ENCODE results near the gene SLC8A1.
A peak's percentile ranks its signal among the peaks of the same experiment; 100 is the strongest.

Gene SLC8A1

GRCh38 chr2:40225670-40226210 is 226.2 kb downstream of the SLC8A1 start:
- H3K9ac ChIP-seq (ENCODE audit: insufficient read length) = no peak overlapping the region
- H3K36me3 ChIP-seq (ENCODE audit: insufficient read depth, low read length) = no peaks in the 10 kb centered on the region
- no peak overlapping the region for H3K27ac ChIP-seq
- no peak overlapping the region for H3K4me3 ChIP-seq
- DNase-seq (ENCODE audit: low read depth, low spot score) = no peak
- H3K9me3 ChIP-seq (ENCODE audit: low read depth, low read length) = no peaks in the 10 kb centered on the region
- TF ChIP-seq POLR2AphosphoS5 (IDR thresholded peaks at IDR 0.05; ENCODE audit: borderline replicate concordance, low read depth, low read length) = no peak
- no peak for TF ChIP-seq EZH2 (IDR thresholded peaks at IDR 0.05)
- no peak for TF ChIP-seq FOXP2 (optimal IDR thresholded peaks at IDR 0.05; ENCODE audit: control extremely low read depth, extremely low read length, insufficient read depth)

GRCh38 chr2:40224318-40224717 is 227.6 kb downstream of the SLC8A1 start:
- Histone ChIP-seq H3K27ac (no peak overlapping the region), H3K4me3 (no peak overlapping the region), H3K36me3 (ENCODE audit: insufficient read depth, low read length) (no peaks in the 10 kb centered on the region), H3K9ac (ENCODE audit: insufficient read length) (no peak overlapping the region), H3K9me3 (ENCODE audit: low read depth, low read length) (no peaks in the 10 kb centered on the region)
- no peak for DNase-seq (ENCODE audit: low read depth, low spot score)
- no peak for TF ChIP-seq POLR2AphosphoS5 (IDR thresholded peaks at IDR 0.05; ENCODE audit: borderline replicate concordance, low read depth, low read length)
- no peak for TF ChIP-seq FOXP2 (optimal IDR thresholded peaks at IDR 0.05; ENCODE audit: control extremely low read depth, extremely low read length, insufficient read depth)
- TF ChIP-seq EZH2 (IDR thresholded peaks at IDR 0.05) = no peak

GRCh38 chr2:40220177-40220925 is 231.5 kb downstream of the SLC8A1 start:
- Histone ChIP-seq H3K27ac (peak overlapping the region; percentile 96; the same call in 1 of the 2 replicates), H3K9ac (ENCODE audit: insufficient read length) (no peak overlapping the region), H3K36me3 (ENCODE audit: insufficient read depth, low read length) (no peaks in the 10 kb centered on the region), H3K4me3 (no peak overlapping the region), H3K9me3 (ENCODE audit: low read depth, low read length) (no peaks in the 10 kb centered on the region)
- no peak for DNase-seq (ENCODE audit: low read depth, low spot score)
- TF ChIP-seq EZH2 (IDR thresholded peaks at IDR 0.05) = no peak
- no peak for TF ChIP-seq POLR2AphosphoS5 (IDR thresholded peaks at IDR 0.05; ENCODE audit: borderline replicate concordance, low read depth, low read length)
- TF ChIP-seq FOXP2 (optimal IDR thresholded peaks at IDR 0.05; ENCODE audit: control extremely low read depth, extremely low read length, insufficient read depth) = no peak

- no peaks in the 10 kb centered on the region for H3K9me3 ChIP-seq (ENCODE audit: low read depth, low read length)
- no peak for TF ChIP-seq FOXP2 (optimal IDR thresholded peaks at IDR 0.05; ENCODE audit: control extremely low read depth, extremely low read length, insufficient read depth)
- no peak for TF ChIP-seq EZH2 (IDR thresholded peaks at IDR 0.05)
- TF ChIP-seq POLR2AphosphoS5 (IDR thresholded peaks at IDR 0.05; ENCODE audit: borderline replicate concordance, low read depth, low read length) = no peak
- H3K9ac ChIP-seq (ENCODE audit: insufficient read length) = peak overlapping the region; percentile 53
- no peak for DNase-seq (ENCODE audit: low read depth, low spot score)
- H3K27ac ChIP-seq = peak overlapping the region; percentile 96
- peak overlapping the region; percentile 69 for H3K4me3 ChIP-seq
- no peaks in the 10 kb centered on the region for H3K36me3 ChIP-seq (ENCODE audit: insufficient read depth, low read length)
Measured at GRCh38 chr2:40219141-40219540, 232.7 kb downstream of the SLC8A1 start.

- Histone ChIP-seq H3K36me3 (ENCODE audit: insufficient read depth, low read length) (no peaks in the 10 kb centered on the region), H3K9me3 (ENCODE audit: low read depth, low read length) (no peaks in the 10 kb centered on the region), H3K9ac (ENCODE audit: insufficient read length) (peak overlapping the region; percentile 53), H3K4me3 (peak overlapping the region; percentile 69), H3K27ac (peak overlapping the region; percentile 96)
- no peak for TF ChIP-seq EZH2 (IDR thresholded peaks at IDR 0.05)
- TF ChIP-seq POLR2AphosphoS5 (IDR thresholded peaks at IDR 0.05; ENCODE audit: borderline replicate concordance, low read depth, low read length) = peak; percentile 63; the same call in 1 of the 2 replicates
- peak; percentile 95 for DNase-seq (ENCODE audit: low read depth, low spot score)
Measured at GRCh38 chr2:40218679-40219078, 233.2 kb downstream of the SLC8A1 start.

GRCh38 chr2:40213619-40214018 is 238.3 kb downstream of the SLC8A1 start:
- H3K9me3 ChIP-seq (ENCODE audit: low read depth, low read length) = no peaks in the 10 kb centered on the region
- H3K36me3 ChIP-seq (ENCODE audit: insufficient read depth, low read length) = no peaks in the 10 kb centered on the region
- no peak overlapping the region for H3K9ac ChIP-seq (ENCODE audit: insufficient read length)
- no peak overlapping the region for H3K27ac ChIP-seq
- no peak for DNase-seq (ENCODE audit: low read depth, low spot score)
- H3K4me3 ChIP-seq = no peak overlapping the region
- TF ChIP-seq EZH2 (IDR thresholded peaks at IDR 0.05) (no peak), POLR2AphosphoS5 (IDR thresholded peaks at IDR 0.05; ENCODE audit: borderline replicate concordance, low read depth, low read length) (no peak), FOXP2 (optimal IDR thresholded peaks at IDR 0.05; ENCODE audit: control extremely low read depth, extremely low read length, insufficient read depth) (no peak)

GRCh38 chr2:40213071-40213470 is 238.8 kb downstream of the SLC8A1 start:
- TF ChIP-seq EZH2 (IDR thresholded peaks at IDR 0.05) = no peak
- TF ChIP-seq FOXP2 (optimal IDR thresholded peaks at IDR 0.05; ENCODE audit: control extremely low read depth, extremely low read length, insufficient read depth) = no peak
- TF ChIP-seq POLR2AphosphoS5 (IDR thresholded peaks at IDR 0.05; ENCODE audit: borderline replicate concordance, low read depth, low read length) = no peak
- H3K36me3 ChIP-seq (ENCODE audit: insufficient read depth, low read length) = no peaks in the 10 kb centered on the region
- no peak for DNase-seq (ENCODE audit: low read depth, low spot score)
- no peak overlapping the region for H3K9ac ChIP-seq (ENCODE audit: insufficient read length)
- no peak overlapping the region for H3K4me3 ChIP-seq
- H3K9me3 ChIP-seq (ENCODE audit: low read depth, low read length) = no peaks in the 10 kb centered on the region
- H3K27ac ChIP-seq = no peak overlapping the region

- Histone ChIP-seq H3K9me3 (ENCODE audit: low read depth, low read length) (no peaks in the 10 kb centered on the region), H3K9ac (ENCODE audit: insufficient read length) (no peak overlapping the region), H3K36me3 (ENCODE audit: insufficient read depth, low read length) (no peaks in the 10 kb centered on the region), H3K4me3 (no peak overlapping the region), H3K27ac (no peak overlapping the region)
- TF ChIP-seq FOXP2 (optimal IDR thresholded peaks at IDR 0.05; ENCODE audit: control extremely low read depth, extremely low read length, insufficient read depth) = no peak
- TF ChIP-seq POLR2AphosphoS5 (IDR thresholded peaks at IDR 0.05; ENCODE audit: borderline replicate concordance, low read depth, low read length) = no peak
- TF ChIP-seq EZH2 (IDR thresholded peaks at IDR 0.05) = no peak
- DNase-seq (ENCODE audit: low read depth, low spot score) = no peak
Measured at GRCh38 chr2:40210968-40211353, 240.9 kb downstream of the SLC8A1 start.
